ENCODE measurements around the gene ZYX.

GRCh38 chr7:143346018-143346417 is 35.1 kb upstream of the ZYX start:
- TF ChIP-seq CTCF (IDR thresholded peaks at IDR 0.05), result no peak
- TF ChIP-seq POLR2AphosphoS5 (IDR thresholded peaks at IDR 0.05; ENCODE audit: insufficient read depth in 1 of 2, low read depth in 1 of 2), result no peak

All from vagina (tissue), 2 donors.